ENCODE results near the gene KBTBD6.

Gene KBTBD6

GRCh38 chr13:41148419-41149283, 16.0 kb upstream of the KBTBD6 start:
- Histone ChIP-seq H3K4me3 (ENCODE audit: control insufficient read depth in 1 of 7, extremely low read depth in 1 of 7, insufficient read depth in 4 of 7, low read depth in 2 of 7, low read length in 6 of 7) (no peak overlapping the region), H3K36me3 (ENCODE audit: control insufficient read depth in 4 of 4, insufficient read depth in 4 of 4, low read length in 3 of 4) (peaks cover 0 to 7% (median 2%) of the 10 kb centered on the region in 4 experiments), H3K4me1 (ENCODE audit: control extremely low read depth in 1 of 4, control insufficient read depth in 4 of 4, insufficient read depth in 4 of 4, low read length in 3 of 4) (no peaks in the 10 kb centered on the region), H3K27me3 (replicated peaks in 2 of 5; ENCODE audit: control insufficient read depth in 4 of 5, insufficient read depth in 5 of 5, low read length in 4 of 5) (no peaks in the 10 kb centered on the region), H3K27ac (ENCODE audit: insufficient read depth in 1 of 2, low read depth in 1 of 2, low read length in 2 of 2, poor library complexity in 1 of 2, severe bottlenecking in 2 of 2) (no peak overlapping the region), H3K9me3 (ENCODE audit: control extremely low read depth in 1 of 5, control insufficient read depth in 4 of 5, insufficient read depth in 2 of 5, low read depth in 1 of 5, low read length in 4 of 5) (peaks cover 8 to 64% (median 37%) of the 10 kb centered on the region in 5 experiments)
- WGBS (ENCODE audit: insufficient coverage) = 100% methylated on average over 3 of the region's 3 CpGs
- DNase-seq = peak; percentile 22 to 42 (median 41)
- ChIA-PET POLR2A (no interaction called here), CTCF (no interaction called here)

DNA sequence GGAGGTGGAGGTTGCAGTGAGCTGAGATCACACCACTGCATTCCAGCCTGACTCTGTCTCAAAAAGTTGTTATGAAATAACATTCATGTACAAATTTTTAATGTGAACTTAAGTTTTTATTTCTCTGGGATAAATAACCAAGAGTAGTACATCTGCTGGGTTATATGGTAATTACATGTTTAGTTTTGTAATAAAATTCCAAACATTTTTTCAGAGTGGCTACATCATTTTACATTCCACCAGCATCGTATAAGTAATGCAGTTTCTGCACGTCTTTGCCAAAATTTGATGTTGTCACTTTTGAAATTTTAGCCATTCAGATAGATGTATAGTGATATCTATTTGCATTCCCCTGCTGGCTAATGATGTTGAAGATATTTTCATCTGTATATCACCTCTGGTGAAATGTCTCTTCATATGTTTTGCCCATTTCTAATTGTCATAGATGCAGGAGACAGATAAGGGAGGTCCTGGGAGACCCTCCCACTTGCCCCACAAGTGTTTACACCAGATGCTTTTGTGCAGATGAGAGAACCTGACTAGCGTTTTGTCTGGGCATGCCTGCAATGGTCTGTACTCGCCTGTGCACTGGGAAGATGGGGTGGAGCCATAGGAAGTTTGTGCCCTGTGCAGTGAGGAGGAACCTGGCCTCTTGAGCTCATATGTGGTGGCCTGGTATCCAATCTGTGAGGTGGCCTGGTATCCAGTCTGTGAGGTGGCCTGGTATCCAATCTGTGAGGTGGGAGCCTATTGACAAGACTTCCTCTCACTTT, 12.7 kb upstream of the KBTBD6 start:
- no peak overlapping the region for H3K4me3 ChIP-seq (ENCODE audit: control insufficient read depth in 1 of 7, extremely low read depth in 1 of 7, insufficient read depth in 4 of 7, low read depth in 2 of 7, low read length in 6 of 7)
- ChIA-PET POLR2A (no interaction called here), CTCF (no interaction called here)
- H3K36me3 ChIP-seq (ENCODE audit: control insufficient read depth in 4 of 4, insufficient read depth in 4 of 4, low read length in 3 of 4) = peaks cover 0 to 5% (median 2%) of the 10 kb centered on the region in 4 experiments
- no peaks in the 10 kb centered on the region for H3K4me1 ChIP-seq (ENCODE audit: control extremely low read depth in 1 of 4, control insufficient read depth in 4 of 4, insufficient read depth in 4 of 4, low read length in 3 of 4)
- DNase-seq = no peak
- H3K27me3 ChIP-seq (replicated peaks in 2 of 5; ENCODE audit: control insufficient read depth in 4 of 5, insufficient read depth in 5 of 5, low read length in 4 of 5) = no peaks in the 10 kb centered on the region
- H3K9me3 ChIP-seq (ENCODE audit: control extremely low read depth in 1 of 5, control insufficient read depth in 4 of 5, insufficient read depth in 2 of 5, low read depth in 1 of 5, low read length in 4 of 5) = peaks cover 2 to 40% (median 27%) of the 10 kb centered on the region in 5 experiments
- H3K27ac ChIP-seq (ENCODE audit: insufficient read depth in 1 of 2, low read depth in 1 of 2, low read length in 2 of 2, poor library complexity in 1 of 2, severe bottlenecking in 2 of 2) = no peak overlapping the region
- WGBS (ENCODE audit: insufficient coverage) = 100% methylated on average over 2 of the region's 4 CpGs

- Histone ChIP-seq H3K27ac (ENCODE audit: insufficient read depth in 1 of 2, low read depth in 1 of 2, low read length in 2 of 2, poor library complexity in 1 of 2, severe bottlenecking in 2 of 2) (no peak overlapping the region), H3K9me3 (ENCODE audit: control extremely low read depth in 1 of 5, control insufficient read depth in 4 of 5, insufficient read depth in 2 of 5, low read depth in 1 of 5, low read length in 4 of 5) (peaks cover 2 to 32% (median 20%) of the 10 kb centered on the region in 5 experiments), H3K36me3 (ENCODE audit: control insufficient read depth in 4 of 4, insufficient read depth in 4 of 4, low read length in 3 of 4) (peaks cover 0 to 4% (median under 1%) of the 10 kb centered on the region in 4 experiments), H3K4me1 (ENCODE audit: control extremely low read depth in 1 of 4, control insufficient read depth in 4 of 4, insufficient read depth in 4 of 4, low read length in 3 of 4) (no peaks in the 10 kb centered on the region), H3K27me3 (replicated peaks in 2 of 5; ENCODE audit: control insufficient read depth in 4 of 5, insufficient read depth in 5 of 5, low read length in 4 of 5) (no peaks in the 10 kb centered on the region), H3K4me3 (ENCODE audit: control insufficient read depth in 1 of 7, extremely low read depth in 1 of 7, insufficient read depth in 4 of 7, low read depth in 2 of 7, low read length in 6 of 7) (no peak overlapping the region)
- WGBS (ENCODE audit: insufficient coverage) = 100% methylated on average over 1 of the region's 2 CpGs
- DNase-seq = no peak
- CTCF ChIA-PET = no interaction called here
- POLR2A ChIA-PET = no interaction called here
These were observed 12.0 kb upstream of the KBTBD6 start for GRCh38 chr13:41144576-41144975.

- Histone ChIP-seq H3K4me1 (ENCODE audit: control extremely low read depth in 1 of 4, control insufficient read depth in 4 of 4, insufficient read depth in 4 of 4, low read length in 3 of 4) (no peaks in the 10 kb centered on the region), H3K9me3 (ENCODE audit: control extremely low read depth in 1 of 5, control insufficient read depth in 4 of 5, insufficient read depth in 2 of 5, low read depth in 1 of 5, low read length in 4 of 5) (no peaks in the 10 kb centered on the region), H3K27me3 (replicated peaks in 2 of 5; ENCODE audit: control insufficient read depth in 4 of 5, insufficient read depth in 5 of 5, low read length in 4 of 5) (no peaks in the 10 kb centered on the region), H3K36me3 (ENCODE audit: control insufficient read depth in 4 of 4, insufficient read depth in 4 of 4, low read length in 3 of 4) (peaks cover 0 to 2% (median 0%) of the 10 kb centered on the region in 4 experiments), H3K27ac (ENCODE audit: insufficient read depth in 1 of 2, low read depth in 1 of 2, low read length in 2 of 2, poor library complexity in 1 of 2, severe bottlenecking in 2 of 2) (no peak overlapping the region), H3K4me3 (ENCODE audit: control insufficient read depth in 1 of 7, extremely low read depth in 1 of 7, insufficient read depth in 4 of 7, low read depth in 2 of 7, low read length in 6 of 7) (no peak overlapping the region)
- POLR2A ChIA-PET = no interaction called here
- CTCF ChIA-PET = no interaction called here
- 100% methylated on average over 1 of the region's 3 CpGs for WGBS (ENCODE audit: insufficient coverage)
- no peak for DNase-seq
These were observed 6.8 kb upstream of the KBTBD6 start for GRCh38 chr13:41139296-41139966.

GRCh38 chr13:41137951-41138350, 5.3 kb upstream of the KBTBD6 start:
- Histone ChIP-seq H3K27ac (ENCODE audit: insufficient read depth in 1 of 2, low read depth in 1 of 2, low read length in 2 of 2, poor library complexity in 1 of 2, severe bottlenecking in 2 of 2) (no peak overlapping the region), H3K4me3 (ENCODE audit: control insufficient read depth in 1 of 7, extremely low read depth in 1 of 7, insufficient read depth in 4 of 7, low read depth in 2 of 7, low read length in 6 of 7) (no peak overlapping the region), H3K4me1 (ENCODE audit: control extremely low read depth in 1 of 4, control insufficient read depth in 4 of 4, insufficient read depth in 4 of 4, low read length in 3 of 4) (peaks cover 0 to 9% (median 4%) of the 10 kb centered on the region in 4 experiments), H3K36me3 (ENCODE audit: control insufficient read depth in 4 of 4, insufficient read depth in 4 of 4, low read length in 3 of 4) (no peaks in the 10 kb centered on the region), H3K9me3 (ENCODE audit: control extremely low read depth in 1 of 5, control insufficient read depth in 4 of 5, insufficient read depth in 2 of 5, low read depth in 1 of 5, low read length in 4 of 5) (no peaks in the 10 kb centered on the region), H3K27me3 (replicated peaks in 2 of 5; ENCODE audit: control insufficient read depth in 4 of 5, insufficient read depth in 5 of 5, low read length in 4 of 5) (no peaks in the 10 kb centered on the region)
- no peak for DNase-seq
- no CpG with 5 or more reads among the region's 2 CpGs for WGBS (ENCODE audit: insufficient coverage)
- ChIA-PET CTCF (interaction anchor here (1.2 to 1.3 kb wide), 2 partner anchors 9 to 14 kb away, joined by 3 to 4 read pairs; no protein-coding TSS in a partner anchor), POLR2A (no interaction called here)

GRCh38 chr13:41137241-41137640, 4.6 kb upstream of the KBTBD6 start:
- H3K27me3 ChIP-seq (replicated peaks in 2 of 5; ENCODE audit: control insufficient read depth in 4 of 5, insufficient read depth in 5 of 5, low read length in 4 of 5) = no peaks in the 10 kb centered on the region
- WGBS (ENCODE audit: insufficient coverage) = 82% methylated on average over 3 of the region's 3 CpGs
- ChIA-PET POLR2A (no interaction called here), CTCF (interaction anchor here (1.3 kb wide), 1 partner anchor 9 kb away, joined by 3 read pairs; no protein-coding TSS in a partner anchor)
- H3K36me3 ChIP-seq (ENCODE audit: control insufficient read depth in 4 of 4, insufficient read depth in 4 of 4, low read length in 3 of 4) = no peaks in the 10 kb centered on the region
- no peaks in the 10 kb centered on the region for H3K9me3 ChIP-seq (ENCODE audit: control extremely low read depth in 1 of 5, control insufficient read depth in 4 of 5, insufficient read depth in 2 of 5, low read depth in 1 of 5, low read length in 4 of 5)
- H3K27ac ChIP-seq (ENCODE audit: insufficient read depth in 1 of 2, low read depth in 1 of 2, low read length in 2 of 2, poor library complexity in 1 of 2, severe bottlenecking in 2 of 2) = no peak overlapping the region
- H3K4me1 ChIP-seq (ENCODE audit: control extremely low read depth in 1 of 4, control insufficient read depth in 4 of 4, insufficient read depth in 4 of 4, low read length in 3 of 4) = peaks cover 0 to 10% (median 5%) of the 10 kb centered on the region in 4 experiments
- no peak for DNase-seq
- no peak overlapping the region for H3K4me3 ChIP-seq (ENCODE audit: control insufficient read depth in 1 of 7, extremely low read depth in 1 of 7, insufficient read depth in 4 of 7, low read depth in 2 of 7, low read length in 6 of 7)
